PC-3 (cell line): ENCODE results near the gene PI4K2A.

Experiments
- CTCF ChIP-seq: fragments of 300-600 bp; sonication (generic); conservative IDR thresholded peaks from 2 replicates; pipeline ENCODE4 v1.5.1; 2017; ENCODE audit warnings: antibody characterized with exemption, low read depth, mild to moderate bottlenecking, low read length
- EZH2 ChIP-seq: fragments of 300-600 bp; sonication (generic); IDR thresholded peaks from one replicate; pipeline ENCODE4 v1.6.1; 2017; ENCODE audit warnings: antibody characterized with exemption, mild to moderate bottlenecking, low read length; ENCODE audit not compliant: unreplicated experiment
- EZH2phosphoT487 ChIP-seq: fragments of 300-600 bp; sonication (generic); IDR thresholded peaks from 2 replicates; pipeline ENCODE4 v1.6.1; 2018; ENCODE audit warnings: mild to moderate bottlenecking, antibody characterized with exemption, low read length, borderline replicate concordance

- no peak for TF ChIP-seq CTCF
- TF ChIP-seq EZH2, result no peak
- TF ChIP-seq EZH2phosphoT487, result no peak
These were observed 49.1 kb downstream of the PI4K2A start for GRCh38 chr10:97689559-97690020.
